Hepatocyte (in vitro differentiated cells): ENCODE data around the gene NR1H3. TPM values are rescaled to one million over a fixed set of nuclear protein-coding genes. Genes with fewer than 3 reads are reported as not detected.

Experiments
- DNase-seq: peaks from one replicate; pipeline ENCODE4 v3.0.0-alpha.2; 2016; ENCODE audit warnings: low spot score
- H2AFZ ChIP-seq: fragments of 200-600 bp; sonication (generic); 2 replicates; pipeline ENCODE4 v1.6.0; 2016; ENCODE audit warnings: antibody characterized with exemption, mild to moderate bottlenecking
- H3K27ac ChIP-seq: fragments of 200-600 bp; sonication (generic); 2 replicates; pipeline ENCODE4 v1.5.1; 2016; ENCODE audit warnings: mild to moderate bottlenecking
- H3K27me3 ChIP-seq: fragments of 200-600 bp; sonication (generic); 2 replicates; pipeline ENCODE4 v1.6.1; 2016
- H3K36me3 ChIP-seq: fragments of 200-600 bp; sonication (generic); replicated peaks from 2 replicates; pipeline ENCODE4 v1.5.1; 2016; ENCODE audit warnings: low read depth; ENCODE audit not compliant: insufficient read depth
- H3K4me1 ChIP-seq: fragments of 200-600 bp; sonication (generic); 2 replicates; pipeline ENCODE4 v1.5.1; 2016; ENCODE audit warnings: mild to moderate bottlenecking, moderate library complexity; ENCODE audit not compliant: insufficient read depth
- H3K4me2 ChIP-seq: fragments of 200-600 bp; sonication (generic); 2 replicates; pipeline ENCODE4 v1.6.0; 2016
- H3K4me3 ChIP-seq: fragments of 200-600 bp; sonication (generic); 2 replicates; pipeline ENCODE4 v1.5.1; 2016; ENCODE audit warnings: mild to moderate bottlenecking
- H3K79me2 ChIP-seq: fragments of 200-600 bp; sonication (generic); 2 replicates; pipeline ENCODE4 v1.6.0; 2017; ENCODE audit warnings: mild to moderate bottlenecking
- H3K9me2 ChIP-seq: fragments of 200-600 bp; sonication (generic); replicated peaks from 2 replicates; pipeline ENCODE4 v1.6.0; 2017; ENCODE audit warnings: mild to moderate bottlenecking; ENCODE audit not compliant: insufficient read depth
- H3K9me3 ChIP-seq: fragments of 200-600 bp; sonication (generic); 2 replicates; pipeline ENCODE4 v1.5.1; 2016; ENCODE audit warnings: low read depth, mild to moderate bottlenecking
- H4K20me1 ChIP-seq: fragments of 200-600 bp; sonication (generic); 2 replicates; pipeline ENCODE4 v1.6.0; 2016; ENCODE audit warnings: mild to moderate bottlenecking; ENCODE audit not compliant: insufficient read depth, poor library complexity, severe bottlenecking
- CTCF ChIP-seq: fragments of 200-600 bp; sonication (generic); IDR thresholded peaks from 2 replicates; pipeline ENCODE4 v1.5.1; 2016; ENCODE audit warnings: antibody characterized with exemption, mild to moderate bottlenecking; ENCODE audit not compliant: poor library complexity
- EZH2 ChIP-seq: fragments of 200-600 bp; sonication (generic); IDR thresholded peaks from 2 replicates; pipeline ENCODE4 v1.6.1; 2016; ENCODE audit warnings: antibody characterized with exemption, mild to moderate bottlenecking, borderline replicate concordance
- EZH2phosphoT487 ChIP-seq: fragments of 200-600 bp; sonication (generic); IDR thresholded peaks from one replicate; pipeline ENCODE4 v1.6.1; 2018; ENCODE audit warnings: antibody characterized with exemption, mild to moderate bottlenecking, low read depth, moderate library complexity; ENCODE audit not compliant: unreplicated experiment, severe bottlenecking
- WGBS: methylation state at CpG from one replicate; pipeline ENCODE4 v1.1.6; 2016; ENCODE audit warnings: low lambda C conversion rate; ENCODE audit errors: missing lambda C conversion rate; 5-methylcytosine and 5-hydroxymethylcytosine counted together
- polyA plus RNA-seq: library from polyadenylated mRNA; unstranded; fragments of >200 nt; fragmentation: Nextera tagmentation; extraction: Ambion mirVana; gene quantifications from 2 replicates; pipeline ENCODE4 v1.2.1, GENCODE V29; 2016
- total RNA-seq: library from RNA; depleted of rRNA; stranded (reverse); fragments of >200 nt; gene quantifications from 2 replicates; pipeline ENCODE4 v1.2.3, GENCODE V29; 2014

The NR1H3 gene
- total and polyA plus RNA-seq, 2 experiments from 2014 or later, result 43.1 to 49.5 TPM

GRCh38 chr11:47241841-47242301 is 15.9 kb upstream of the NR1H3 start:
- H3K27ac ChIP-seq, result no peak overlapping the region
- no peaks in the 10 kb centered on the region for H3K9me2 ChIP-seq
- no peak for DNase-seq
- 92% methylated on average over 3 of the region's 3 CpGs for WGBS
- H3K79me2 ChIP-seq, result no peaks in the 10 kb centered on the region
- TF ChIP-seq CTCF, result no peak
- TF ChIP-seq EZH2phosphoT487, result no peak
- no peak for TF ChIP-seq EZH2
- H3K4me1 ChIP-seq, result peaks cover 8% of the 10 kb centered on the region
- H3K4me3 ChIP-seq, result no peak overlapping the region
- H2AFZ ChIP-seq, result no peak overlapping the region
- H3K27me3 ChIP-seq, result no peaks in the 10 kb centered on the region
- no peaks in the 10 kb centered on the region for H3K9me3 ChIP-seq
- H4K20me1 ChIP-seq, result no peaks in the 10 kb centered on the region
- no peak overlapping the region for H3K4me2 ChIP-seq
- H3K36me3 ChIP-seq, result no peaks in the 10 kb centered on the region

- H2AFZ ChIP-seq, result no peak overlapping the region
- DNase-seq, result no peak
- no peaks in the 10 kb centered on the region for H3K9me3 ChIP-seq
- TF ChIP-seq EZH2phosphoT487 (no peak), EZH2 (no peak), CTCF (no peak)
- peaks cover 3% of the 10 kb centered on the region for H3K79me2 ChIP-seq
- no peak overlapping the region for H3K4me2 ChIP-seq
- no peaks in the 10 kb centered on the region for H3K27me3 ChIP-seq
- no peaks in the 10 kb centered on the region for H3K36me3 ChIP-seq
- H4K20me1 ChIP-seq, result no peaks in the 10 kb centered on the region
- WGBS, result 91% methylated on average over 21 of the region's 21 CpGs
- peak overlapping the region; percentile 37 for H3K27ac ChIP-seq
- H3K4me1 ChIP-seq, result peaks cover 8% of the 10 kb centered on the region
- H3K4me3 ChIP-seq, result no peak overlapping the region
- no peaks in the 10 kb centered on the region for H3K9me2 ChIP-seq
Observed at GRCh38 chr11:47242596-47243192, 15.1 kb upstream of the NR1H3 start.

- H3K27ac ChIP-seq, result peak overlapping the region; percentile 37
- 66% methylated on average over 4 of the region's 4 CpGs for WGBS
- TF ChIP-seq CTCF (no peak), EZH2 (no peak), EZH2phosphoT487 (no peak)
- no peak overlapping the region for H3K4me2 ChIP-seq
- no peaks in the 10 kb centered on the region for H3K36me3 ChIP-seq
- no peak overlapping the region for H3K4me3 ChIP-seq
- no peaks in the 10 kb centered on the region for H4K20me1 ChIP-seq
- DNase-seq, result no peak
- H3K27me3 ChIP-seq, result no peaks in the 10 kb centered on the region
- H3K9me2 ChIP-seq, result no peaks in the 10 kb centered on the region
- H3K79me2 ChIP-seq, result peaks cover 8% of the 10 kb centered on the region
- H2AFZ ChIP-seq, result no peak overlapping the region
- H3K4me1 ChIP-seq, result peaks cover 8% of the 10 kb centered on the region
- no peaks in the 10 kb centered on the region for H3K9me3 ChIP-seq
Observed at GRCh38 chr11:47243454-47243853, 14.3 kb upstream of the NR1H3 start.
